ENCODE measurements around the gene GAST. TPM values are rescaled to one million over a fixed set of nuclear protein-coding genes. Genes with fewer than 3 reads are reported as not detected.

GAST gene
- total and polyA plus RNA-seq, 9 of the 15 experiments (the other 6 are each of a cell fraction or from before 2014, with no cell fraction given), result not detected

- BruUV-seq (replicated peaks), result no TSS peak
- no peak overlapping the region for H3K9ac ChIP-seq (ENCODE audit: insufficient read depth in 1 of 2, low read depth in 2 of 2, low read length in 2 of 2)
- H4K20me1 ChIP-seq (replicated peaks; ENCODE audit: control insufficient read depth, insufficient read depth, low read length), result no peaks in the 10 kb centered on the region
- no peak overlapping the region for H3K4me3 ChIP-seq
- H3K4me2 ChIP-seq (ENCODE audit: insufficient read depth, low read length), result no peak overlapping the region
- H3K9me1 ChIP-seq (ENCODE audit: control insufficient read depth, insufficient read depth, low read length), result peaks cover 6% of the 10 kb centered on the region
- intact Hi-C loops (cut with micrococcal nuclease) (no loop called here), in situ Hi-C loops (cut with MboI) (no loop called here)
- no peaks in the 10 kb centered on the region for H3K9me3 ChIP-seq (replicated peaks; ENCODE audit: control insufficient read depth, insufficient read depth, low read depth, low read length)
- ATAC-seq (no peak), FAIRE-seq (no peak), DNase-seq (ENCODE audit: extremely low read depth in 1 of 4, low spot score in 3 of 4) (no peak)
- TF ChIP-seq ZNF121 (CRISPR knock-in tag; conservative IDR thresholded peaks at IDR 0.05) (0 out of 2 replicates have a peak, but pooled peaks have one; percentile 38), ATF2 (CRISPR knock-in tag; IDR thresholded peaks at IDR 0.05) (no peak)
- H3K36me3 ChIP-seq (ENCODE audit: control insufficient read depth, insufficient read depth, low read length), result peaks cover 28% of the 10 kb centered on the region; the same call in 2 of the 3 replicates
- H3K79me2 ChIP-seq (ENCODE audit: control insufficient read depth, insufficient read depth, low read length), result no peaks in the 10 kb centered on the region
- no peak overlapping the region for H2AFZ ChIP-seq (ENCODE audit: low read depth, low read length)
- H3K27me3 ChIP-seq (ENCODE audit: control insufficient read depth in 2 of 2, insufficient read depth in 2 of 2, low read length in 2 of 2), result peaks cover 0 to 4% of the 10 kb centered on the region in 2 experiments; a peak in 1 of 5 replicates
- H3K27ac ChIP-seq (ENCODE audit: extremely low read depth, low read depth, low read length), result no peak overlapping the region
- H3K4me1 ChIP-seq (replicated peaks in 1 of 2; ENCODE audit: control insufficient read depth in 2 of 2, insufficient read depth in 2 of 2, low read length in 2 of 2), result peaks cover 0 to 3% of the 10 kb centered on the region in 2 experiments; a peak in 2 of 5 replicates
- POLR2A ChIA-PET, result interaction anchor here (0.6 to 1.9 kb wide), 7 partner anchors 9 to 187 kb away, joined by 3 to 5 read pairs (median 3); partner anchors contain the start of genes EIF1 and KLHL11
- WGBS (ENCODE audit: insufficient coverage, low coverage, missing lambda C conversion rate), result 36% methylated on average over 3 of the region's 3 CpGs
- CTCF ChIA-PET (ENCODE audit: low intra/inter-chr PET ratio), result no interaction called here
Observed at GRCh38 chr17:41751288-41751687, 39.2 kb downstream of the GAST start.

GRCh38 chr17:41754066-41754465 lies 41.9 kb downstream of the GAST start:
- Histone ChIP-seq H3K27ac (ENCODE audit: extremely low read depth, low read depth, low read length) (no peak overlapping the region), H3K79me2 (ENCODE audit: control insufficient read depth, insufficient read depth, low read length) (no peaks in the 10 kb centered on the region), H4K20me1 (replicated peaks; ENCODE audit: control insufficient read depth, insufficient read depth, low read length) (no peaks in the 10 kb centered on the region), H3K36me3 (ENCODE audit: control insufficient read depth, insufficient read depth, low read length) (peaks cover 52% of the 10 kb centered on the region; the same call in 2 of the 3 replicates), H3K9me3 (replicated peaks; ENCODE audit: control insufficient read depth, insufficient read depth, low read depth, low read length) (no peaks in the 10 kb centered on the region), H3K4me3 (no peak overlapping the region), H3K4me1 (replicated peaks in 1 of 2; ENCODE audit: control insufficient read depth in 2 of 2, insufficient read depth in 2 of 2, low read length in 2 of 2) (peaks cover 0 to 8% of the 10 kb centered on the region in 2 experiments; a peak in 3 of 5 replicates), H3K4me2 (ENCODE audit: insufficient read depth, low read length) (no peak overlapping the region), H3K9ac (ENCODE audit: insufficient read depth in 1 of 2, low read depth in 2 of 2, low read length in 2 of 2) (peak overlapping the region in 1 of 2 experiments; percentile 81; a peak in 2 of 4 replicates), H3K27me3 (ENCODE audit: control insufficient read depth in 2 of 2, insufficient read depth in 2 of 2, low read length in 2 of 2) (no peaks in the 10 kb centered on the region), H3K9me1 (ENCODE audit: control insufficient read depth, insufficient read depth, low read length) (peaks cover 6% of the 10 kb centered on the region), H2AFZ (ENCODE audit: low read depth, low read length) (no peak overlapping the region)
- ChIA-PET CTCF (ENCODE audit: low intra/inter-chr PET ratio) (no interaction called here), POLR2A (interaction anchor here (0.5 to 2.3 kb wide), 4 partner anchors 22 to 366 kb away, joined by 3 to 10 read pairs (median 4); partner anchors contain the start of gene JUP)
- TF ChIP-seq SMARCA5 (IDR thresholded peaks at IDR 0.05) (no peak), ZNF766 (CRISPR knock-in tag; conservative IDR thresholded peaks at IDR 0.05) (no peak), RAD51 (IDR thresholded peaks at IDR 0.05; ENCODE audit: borderline replicate concordance, low read depth) (no peak), POLR2G (IDR thresholded peaks at IDR 0.05; ENCODE audit: low read depth, low read length) (peak; percentile 7; the same call in 1 of the 2 replicates), TCFL5 (CRISPR knock-in tag; conservative IDR thresholded peaks at IDR 0.05) (no peak), RNF219 (CRISPR knock-in tag; IDR thresholded peaks at IDR 0.05) (no peak), ZNF263 (CRISPR knock-in tag; IDR thresholded peaks at IDR 0.05; ENCODE audit: borderline replicate concordance) (peak; percentile 74; the same call in 1 of the 2 replicates), ZBTB1 (CRISPR knock-in tag; IDR thresholded peaks at IDR 0.05; ENCODE audit: borderline replicate concordance, low read depth) (no peak), ZFX (CRISPR knock-in tag; IDR thresholded peaks at IDR 0.05) (0 out of 2 replicates have a peak, but pooled peaks have one; percentile 22)
- in situ Hi-C loops (cut with MboI) (no loop called here), intact Hi-C loops (cut with micrococcal nuclease) (no loop called here)
- no TSS peak for BruUV-seq (replicated peaks)
- 77% methylated on average over 9 of the region's 12 CpGs for WGBS (ENCODE audit: insufficient coverage, low coverage, missing lambda C conversion rate)
- DNase-seq (ENCODE audit: extremely low read depth in 1 of 4, low spot score in 3 of 4) (no peak), FAIRE-seq (no peak), ATAC-seq (peak; percentile 13; the same call in 2 of the 3 replicates)
